HL-60 (cell line): ENCODE measurements around the gene PLCB1.

Source experiments
- GABPA ChIP-seq: IDR thresholded peaks from 2 replicates; pipeline ENCODE4 v1.6.1; 2012; ENCODE audit warnings: low read depth
- POLR2AphosphoS5 ChIP-seq: IDR thresholded peaks from 2 replicates; pipeline ENCODE4 v1.6.1; 2012; ENCODE audit warnings: low read depth
- SPI1 ChIP-seq: IDR thresholded peaks from 2 replicates; pipeline ENCODE4 v1.6.1; 2012; ENCODE audit warnings: low read depth, mild to moderate bottlenecking, borderline replicate concordance
- TF ChIP-seq, protein P1 (sequence below): IDR thresholded peaks from one replicate; pipeline ENCODE4 v1.5.1; 2011; ENCODE audit warnings: low read length, control low read depth, inconsistent platforms; ENCODE audit not compliant: insufficient read depth
- TF ChIP-seq, protein P2 (sequence below): IDR thresholded peaks from 2 replicates; pipeline ENCODE4 v1.6.1; 2012; ENCODE audit warnings: low read depth; ENCODE audit not compliant: insufficient replicate concordance

DNA sequence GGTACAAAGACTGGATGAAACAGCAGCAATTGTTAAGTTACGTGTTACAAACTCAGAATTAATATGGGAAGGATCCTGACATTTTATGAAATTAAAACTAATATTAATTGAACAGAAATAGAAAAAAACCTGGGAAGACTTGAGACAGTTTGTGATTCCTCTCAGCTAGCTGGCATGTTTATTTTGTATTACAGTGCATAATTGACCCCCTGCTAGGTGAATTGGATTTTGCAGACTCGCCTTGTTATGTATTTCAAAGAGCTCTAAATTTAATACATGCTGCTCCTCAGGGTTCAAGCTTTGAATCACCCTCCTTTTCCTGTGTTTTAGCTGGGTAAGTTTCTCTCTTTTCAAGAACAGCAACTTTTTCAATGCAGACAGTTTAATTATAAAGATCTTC lies 339.4 kb downstream of the PLCB1 start:
- TF ChIP-seq, protein P1, sequence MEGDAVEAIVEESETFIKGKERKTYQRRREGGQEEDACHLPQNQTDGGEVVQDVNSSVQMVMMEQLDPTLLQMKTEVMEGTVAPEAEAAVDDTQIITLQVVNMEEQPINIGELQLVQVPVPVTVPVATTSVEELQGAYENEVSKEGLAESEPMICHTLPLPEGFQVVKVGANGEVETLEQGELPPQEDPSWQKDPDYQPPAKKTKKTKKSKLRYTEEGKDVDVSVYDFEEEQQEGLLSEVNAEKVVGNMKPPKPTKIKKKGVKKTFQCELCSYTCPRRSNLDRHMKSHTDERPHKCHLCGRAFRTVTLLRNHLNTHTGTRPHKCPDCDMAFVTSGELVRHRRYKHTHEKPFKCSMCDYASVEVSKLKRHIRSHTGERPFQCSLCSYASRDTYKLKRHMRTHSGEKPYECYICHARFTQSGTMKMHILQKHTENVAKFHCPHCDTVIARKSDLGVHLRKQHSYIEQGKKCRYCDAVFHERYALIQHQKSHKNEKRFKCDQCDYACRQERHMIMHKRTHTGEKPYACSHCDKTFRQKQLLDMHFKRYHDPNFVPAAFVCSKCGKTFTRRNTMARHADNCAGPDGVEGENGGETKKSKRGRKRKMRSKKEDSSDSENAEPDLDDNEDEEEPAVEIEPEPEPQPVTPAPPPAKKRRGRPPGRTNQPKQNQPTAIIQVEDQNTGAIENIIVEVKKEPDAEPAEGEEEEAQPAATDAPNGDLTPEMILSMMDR, result no peak
- no peak for TF ChIP-seq POLR2AphosphoS5
- TF ChIP-seq, protein P2, sequence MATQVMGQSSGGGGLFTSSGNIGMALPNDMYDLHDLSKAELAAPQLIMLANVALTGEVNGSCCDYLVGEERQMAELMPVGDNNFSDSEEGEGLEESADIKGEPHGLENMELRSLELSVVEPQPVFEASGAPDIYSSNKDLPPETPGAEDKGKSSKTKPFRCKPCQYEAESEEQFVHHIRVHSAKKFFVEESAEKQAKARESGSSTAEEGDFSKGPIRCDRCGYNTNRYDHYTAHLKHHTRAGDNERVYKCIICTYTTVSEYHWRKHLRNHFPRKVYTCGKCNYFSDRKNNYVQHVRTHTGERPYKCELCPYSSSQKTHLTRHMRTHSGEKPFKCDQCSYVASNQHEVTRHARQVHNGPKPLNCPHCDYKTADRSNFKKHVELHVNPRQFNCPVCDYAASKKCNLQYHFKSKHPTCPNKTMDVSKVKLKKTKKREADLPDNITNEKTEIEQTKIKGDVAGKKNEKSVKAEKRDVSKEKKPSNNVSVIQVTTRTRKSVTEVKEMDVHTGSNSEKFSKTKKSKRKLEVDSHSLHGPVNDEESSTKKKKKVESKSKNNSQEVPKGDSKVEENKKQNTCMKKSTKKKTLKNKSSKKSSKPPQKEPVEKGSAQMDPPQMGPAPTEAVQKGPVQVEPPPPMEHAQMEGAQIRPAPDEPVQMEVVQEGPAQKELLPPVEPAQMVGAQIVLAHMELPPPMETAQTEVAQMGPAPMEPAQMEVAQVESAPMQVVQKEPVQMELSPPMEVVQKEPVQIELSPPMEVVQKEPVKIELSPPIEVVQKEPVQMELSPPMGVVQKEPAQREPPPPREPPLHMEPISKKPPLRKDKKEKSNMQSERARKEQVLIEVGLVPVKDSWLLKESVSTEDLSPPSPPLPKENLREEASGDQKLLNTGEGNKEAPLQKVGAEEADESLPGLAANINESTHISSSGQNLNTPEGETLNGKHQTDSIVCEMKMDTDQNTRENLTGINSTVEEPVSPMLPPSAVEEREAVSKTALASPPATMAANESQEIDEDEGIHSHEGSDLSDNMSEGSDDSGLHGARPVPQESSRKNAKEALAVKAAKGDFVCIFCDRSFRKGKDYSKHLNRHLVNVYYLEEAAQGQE, result no peak
- no peak for TF ChIP-seq SPI1
- TF ChIP-seq GABPA, result no peak
